Gastroesophageal sphincter (tissue), 3 donors: Measurements from ENCODE around the gene LRRTM4.

Experiments used
- POLR2A ChIP-seq, 2 donors: fragments of 450-650 bp; IDR thresholded peaks; one replicate each; pipeline ENCODE4 v1.6.1; 2017; ENCODE audit warnings: antibody characterized with exemption in 2 of 2, mild to moderate bottlenecking in 2 of 2, moderate library complexity in 1 of 2
- POLR2AphosphoS5 ChIP-seq: sonication (generic); formaldehyde crosslinking; IDR thresholded peaks from one replicate; pipeline ENCODE4 v1.6.1; 2017; ENCODE audit warnings: antibody characterized with exemption
- TF ChIP-seq, protein P1 (sequence below), 4 experiments: fragments of 200-600 bp in 2 of 4; fragments of 450-650 bp in 2 of 4; sonication (generic) in 1 of 4; IDR thresholded peaks; one replicate each; pipeline ENCODE4 v1.5.1; 2017 to 2019; ENCODE audit warnings: antibody characterized with exemption in 4 of 4, mild to moderate bottlenecking in 2 of 4, moderate library complexity in 2 of 4

DNA sequence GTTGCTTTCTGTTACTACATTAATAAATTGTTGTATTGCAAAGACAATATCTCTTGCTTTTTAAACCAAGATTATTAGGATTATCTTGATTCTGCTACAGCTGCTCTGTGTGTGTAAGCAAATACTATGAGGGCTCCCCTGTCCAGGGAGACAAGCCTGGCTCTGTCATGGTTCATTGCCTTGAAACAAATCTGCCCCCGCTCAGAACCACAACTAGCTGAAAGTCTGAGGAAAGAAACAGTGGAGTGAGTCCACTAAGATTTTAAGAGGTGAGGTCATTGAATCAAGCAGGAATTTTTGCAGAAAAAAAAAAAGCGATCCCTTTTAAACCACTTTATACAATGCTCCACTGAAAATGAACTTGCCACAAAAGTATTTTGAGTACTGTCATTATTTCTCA, 30.8 kb upstream of the LRRTM4 start:
- TF ChIP-seq, protein P1, sequence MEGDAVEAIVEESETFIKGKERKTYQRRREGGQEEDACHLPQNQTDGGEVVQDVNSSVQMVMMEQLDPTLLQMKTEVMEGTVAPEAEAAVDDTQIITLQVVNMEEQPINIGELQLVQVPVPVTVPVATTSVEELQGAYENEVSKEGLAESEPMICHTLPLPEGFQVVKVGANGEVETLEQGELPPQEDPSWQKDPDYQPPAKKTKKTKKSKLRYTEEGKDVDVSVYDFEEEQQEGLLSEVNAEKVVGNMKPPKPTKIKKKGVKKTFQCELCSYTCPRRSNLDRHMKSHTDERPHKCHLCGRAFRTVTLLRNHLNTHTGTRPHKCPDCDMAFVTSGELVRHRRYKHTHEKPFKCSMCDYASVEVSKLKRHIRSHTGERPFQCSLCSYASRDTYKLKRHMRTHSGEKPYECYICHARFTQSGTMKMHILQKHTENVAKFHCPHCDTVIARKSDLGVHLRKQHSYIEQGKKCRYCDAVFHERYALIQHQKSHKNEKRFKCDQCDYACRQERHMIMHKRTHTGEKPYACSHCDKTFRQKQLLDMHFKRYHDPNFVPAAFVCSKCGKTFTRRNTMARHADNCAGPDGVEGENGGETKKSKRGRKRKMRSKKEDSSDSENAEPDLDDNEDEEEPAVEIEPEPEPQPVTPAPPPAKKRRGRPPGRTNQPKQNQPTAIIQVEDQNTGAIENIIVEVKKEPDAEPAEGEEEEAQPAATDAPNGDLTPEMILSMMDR (IDR thresholded peaks at IDR 0.05) = no peak
- TF ChIP-seq POLR2A (IDR thresholded peaks at IDR 0.05) = no peak
- TF ChIP-seq POLR2AphosphoS5 = no peak
